SU-DHL-6 (cell line): Measurements from ENCODE around the gene ANO6.

Source experiments
- H2AFZ ChIP-seq: fragments of 200-600 bp; sonication (generic); 2 replicates; pipeline ENCODE4 v1.6.1; 2014; ENCODE audit warnings: low read depth, mild to moderate bottlenecking, moderate library complexity, mixed read lengths, antibody characterized with exemption, low read length; ENCODE audit not compliant: severe bottlenecking
- H3F3A ChIP-seq: fragments of 200-600 bp; shearing (Covaris generic); 2 replicates; pipeline ENCODE4 v1.6.0; 2016; ENCODE audit warnings: antibody characterized with exemption, mild to moderate bottlenecking; ENCODE audit not compliant: insufficient read depth
- H3K27ac ChIP-seq: fragments of 200-600 bp; sonication (generic); 2 replicates; pipeline ENCODE4 v1.5.1; 2016; ENCODE audit warnings: low read depth, mild to moderate bottlenecking, low read length, moderate library complexity, mixed read lengths
- H3K27me3 ChIP-seq: fragments of 200-600 bp; sonication (generic), shearing (Covaris generic); 2 replicates; pipeline ENCODE4 v1.6.0; 2014; ENCODE audit warnings: mild to moderate bottlenecking, low read length
- H3K36me3 ChIP-seq: fragments of 200-600 bp; sonication (generic); 2 replicates; pipeline ENCODE4 v1.6.1; 2014; ENCODE audit warnings: mild to moderate bottlenecking, low read length, mixed read lengths
- H3K4me2 ChIP-seq: fragments of 300-600, 200-600 bp; shearing (Covaris generic), sonication (generic); 2 replicates; pipeline ENCODE4 v1.6.0; 2014; ENCODE audit warnings: low read length, low read depth, mild to moderate bottlenecking; ENCODE audit not compliant: poor library complexity, severe bottlenecking
- H3K4me3 ChIP-seq: fragments of 200-600 bp; sonication (generic); 2 replicates; pipeline ENCODE4 v1.5.1; 2014; ENCODE audit warnings: antibody characterized with exemption, low read length, mild to moderate bottlenecking, mixed read lengths; ENCODE audit not compliant: insufficient read depth, poor library complexity, severe bottlenecking
- H3K79me2 ChIP-seq: fragments of 200-600 bp; sonication (generic); 2 replicates; pipeline ENCODE4 v1.6.1; 2014; ENCODE audit warnings: mild to moderate bottlenecking, low read length, moderate library complexity; ENCODE audit not compliant: insufficient read depth
- H3K9ac ChIP-seq: fragments of 200-600 bp; sonication (generic); 2 replicates; pipeline ENCODE4 v1.7.0; 2014; ENCODE audit warnings: mild to moderate bottlenecking, low read length
- H3K9me2 ChIP-seq: fragments of 200-600 bp; sonication (generic); replicated peaks from 2 replicates; pipeline ENCODE4 v1.6.1; 2014; ENCODE audit warnings: low read length; ENCODE audit not compliant: insufficient read depth
- H3K9me3 ChIP-seq: fragments of 200-600 bp; sonication (generic); 2 replicates; pipeline ENCODE4 v1.6.1; 2014; ENCODE audit warnings: low read length, mixed read lengths; ENCODE audit not compliant: insufficient read depth
- H4K20me1 ChIP-seq: fragments of 200-600 bp; sonication (generic); 2 replicates; pipeline ENCODE4 v1.6.1; 2014; ENCODE audit warnings: low read depth, mild to moderate bottlenecking, antibody characterized with exemption, low read length, moderate library complexity, mixed read lengths
- EZH2phosphoT487 ChIP-seq: fragments of 200-600 bp; sonication (generic), shearing (Covaris generic); conservative IDR thresholded peaks from 2 replicates; pipeline ENCODE4 v1.6.1; 2018; ENCODE audit warnings: mild to moderate bottlenecking, antibody characterized with exemption, low read length, moderate library complexity, mixed read lengths
- TF ChIP-seq, protein P1 (sequence below): fragments of 200-600 bp; sonication (generic); IDR thresholded peaks from one replicate; pipeline ENCODE4 v1.5.1; 2017; ENCODE audit warnings: antibody characterized with exemption, mild to moderate bottlenecking, low read length, moderate library complexity; ENCODE audit not compliant: insufficient read depth, poor library complexity, severe bottlenecking

ANO6 gene

DNA sequence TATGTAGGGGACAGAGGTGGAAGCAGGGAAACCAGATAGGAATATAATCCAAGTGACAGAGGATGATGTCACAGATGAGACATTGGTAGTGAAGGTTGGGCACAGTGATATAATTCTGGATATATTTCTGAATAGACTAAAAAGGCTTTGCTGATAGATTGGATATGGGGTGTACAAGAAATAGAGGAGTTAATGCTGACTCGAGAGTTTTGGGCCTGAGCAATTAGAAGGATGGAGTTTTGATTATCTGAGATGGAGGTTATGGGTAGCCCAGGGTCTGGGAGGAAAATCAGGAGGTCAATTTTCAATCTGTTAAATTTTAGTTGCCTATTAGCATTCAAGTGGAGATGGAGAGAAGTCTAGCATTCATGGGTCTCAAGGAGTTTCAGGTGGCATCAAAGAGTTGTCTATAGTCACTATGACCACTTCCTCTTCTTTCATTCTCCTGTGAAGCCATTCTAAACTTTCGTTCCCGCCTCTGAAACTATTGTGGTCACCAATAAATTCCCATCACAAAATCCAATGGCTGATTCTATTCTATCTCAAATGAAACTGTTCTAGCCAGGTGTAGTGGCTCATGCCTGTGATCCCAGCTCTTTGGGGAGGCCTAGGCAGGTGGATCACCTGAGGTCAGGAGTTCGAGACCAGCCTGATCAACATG, 10.6 kb upstream of the ANO6 start:
- Histone ChIP-seq H3K27me3 (no peaks in the 10 kb centered on the region), H3K9me3 (no peaks in the 10 kb centered on the region), H3K9me2 (no peaks in the 10 kb centered on the region), H4K20me1 (no peaks in the 10 kb centered on the region), H3K4me2 (no peak overlapping the region), H3K4me3 (no peak overlapping the region), H3K27ac (no peak overlapping the region), H2AFZ (no peak overlapping the region), H3F3A (no peaks in the 10 kb centered on the region), H3K79me2 (no peaks in the 10 kb centered on the region), H3K9ac (no peak overlapping the region), H3K36me3 (no peaks in the 10 kb centered on the region)
- TF ChIP-seq, protein P1, sequence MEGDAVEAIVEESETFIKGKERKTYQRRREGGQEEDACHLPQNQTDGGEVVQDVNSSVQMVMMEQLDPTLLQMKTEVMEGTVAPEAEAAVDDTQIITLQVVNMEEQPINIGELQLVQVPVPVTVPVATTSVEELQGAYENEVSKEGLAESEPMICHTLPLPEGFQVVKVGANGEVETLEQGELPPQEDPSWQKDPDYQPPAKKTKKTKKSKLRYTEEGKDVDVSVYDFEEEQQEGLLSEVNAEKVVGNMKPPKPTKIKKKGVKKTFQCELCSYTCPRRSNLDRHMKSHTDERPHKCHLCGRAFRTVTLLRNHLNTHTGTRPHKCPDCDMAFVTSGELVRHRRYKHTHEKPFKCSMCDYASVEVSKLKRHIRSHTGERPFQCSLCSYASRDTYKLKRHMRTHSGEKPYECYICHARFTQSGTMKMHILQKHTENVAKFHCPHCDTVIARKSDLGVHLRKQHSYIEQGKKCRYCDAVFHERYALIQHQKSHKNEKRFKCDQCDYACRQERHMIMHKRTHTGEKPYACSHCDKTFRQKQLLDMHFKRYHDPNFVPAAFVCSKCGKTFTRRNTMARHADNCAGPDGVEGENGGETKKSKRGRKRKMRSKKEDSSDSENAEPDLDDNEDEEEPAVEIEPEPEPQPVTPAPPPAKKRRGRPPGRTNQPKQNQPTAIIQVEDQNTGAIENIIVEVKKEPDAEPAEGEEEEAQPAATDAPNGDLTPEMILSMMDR, result no peak
- no peak for TF ChIP-seq EZH2phosphoT487

DNA sequence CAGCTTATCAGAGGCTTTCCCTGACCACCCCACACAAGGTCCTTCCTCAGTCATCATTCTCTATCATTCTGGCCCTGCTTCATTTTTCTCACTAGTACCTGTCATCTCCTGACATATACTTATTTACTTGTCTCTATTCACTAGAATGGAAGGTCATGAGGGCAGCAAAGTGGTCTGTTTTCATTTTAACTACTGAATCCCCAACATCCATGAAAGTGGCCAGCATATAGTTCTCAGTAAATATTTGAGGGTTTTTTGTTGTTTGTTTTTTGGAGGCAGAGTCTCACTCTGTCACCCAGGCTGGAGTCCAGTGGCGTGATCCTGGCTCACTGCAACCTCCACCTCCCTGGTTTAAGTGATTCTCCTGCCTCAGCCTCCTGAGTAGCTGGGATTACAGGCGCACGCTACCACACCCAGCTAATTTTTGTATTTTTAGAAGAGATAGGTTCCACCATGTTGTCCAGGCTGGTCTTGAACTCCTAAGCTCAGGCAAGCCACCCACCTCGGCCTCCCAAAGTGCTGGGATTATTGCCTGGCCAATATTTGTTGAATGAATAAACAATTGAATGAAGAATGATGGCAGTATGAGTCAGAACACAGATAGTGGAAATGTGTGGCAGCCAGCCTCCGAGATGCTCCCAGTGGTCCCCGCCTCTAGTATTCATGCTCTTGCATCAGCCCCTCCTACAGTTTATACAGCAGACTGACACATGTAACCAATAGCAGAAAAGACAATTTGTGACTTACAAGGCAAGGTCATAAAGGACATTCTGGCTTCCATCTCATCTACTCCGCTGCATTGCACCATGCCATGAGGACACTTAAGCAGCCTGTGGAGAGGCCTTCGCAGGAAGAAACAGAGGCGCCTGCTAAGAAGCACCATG, 7.0 kb upstream of the ANO6 start:
- Histone ChIP-seq H3K27ac (no peak overlapping the region), H2AFZ (no peak overlapping the region), H3K4me3 (no peak overlapping the region), H3K9ac (no peak overlapping the region), H4K20me1 (no peaks in the 10 kb centered on the region), H3K36me3 (no peaks in the 10 kb centered on the region), H3K79me2 (no peaks in the 10 kb centered on the region), H3F3A (no peaks in the 10 kb centered on the region), H3K9me2 (no peaks in the 10 kb centered on the region), H3K9me3 (no peaks in the 10 kb centered on the region), H3K4me2 (no peak overlapping the region), H3K27me3 (no peaks in the 10 kb centered on the region)
- TF ChIP-seq EZH2phosphoT487, result no peak
- TF ChIP-seq, protein P1, result no peak

- TF ChIP-seq, protein P1, result no peak
- no peak for TF ChIP-seq EZH2phosphoT487
- H3K27me3 ChIP-seq, result no peaks in the 10 kb centered on the region
These were observed 6.1 kb upstream of the ANO6 start for GRCh38 chr12:45209784-45210183.

More at GRCh38 chr12:45209784-45210183, 6.1 kb upstream of the ANO6 start:
- H2AFZ ChIP-seq, result no peak overlapping the region
- H4K20me1 ChIP-seq, result no peaks in the 10 kb centered on the region
- no peaks in the 10 kb centered on the region for H3K9me2 ChIP-seq
- no peak overlapping the region for H3K4me3 ChIP-seq
- 0 out of 2 replicates have a peak, but pooled peaks cover 6% of the 10 kb centered on the region for H3F3A ChIP-seq
- no peaks in the 10 kb centered on the region for H3K79me2 ChIP-seq
- H3K27ac ChIP-seq, result no peak overlapping the region
- no peak overlapping the region for H3K4me2 ChIP-seq
- H3K36me3 ChIP-seq, result no peaks in the 10 kb centered on the region
- H3K9ac ChIP-seq, result no peak overlapping the region
- H3K9me3 ChIP-seq, result no peaks in the 10 kb centered on the region
